Measurements from ENCODE around the gene TMEM150C. TPM values are rescaled to one million over a fixed set of nuclear protein-coding genes. Genes with fewer than 3 reads are reported as not detected.

TMEM150C gene
- total and polyA plus RNA-seq, 2 of the 4 experiments (the other 2 are of a cell fraction), result 0.10 to 0.36 TPM

- no peak overlapping the region for H3K18ac ChIP-seq (ENCODE audit: low read depth, low read length)
- H2AFZ ChIP-seq (replicated peaks; ENCODE audit: low read length, poor library complexity), result no peak overlapping the region
- no peak overlapping the region for H2AK9ac ChIP-seq (replicated peaks; ENCODE audit: low read depth, low read length, poor library complexity)
- POLR2A ChIA-PET (ENCODE audit: unreplicated experiment), result no interaction called here
- H3K4ac ChIP-seq (ENCODE audit: low read depth, low read length), result no peak overlapping the region
- H2BK20ac ChIP-seq (ENCODE audit: low read depth, low read length), result no peak overlapping the region
- no peaks in the 10 kb centered on the region for H3K9me1 ChIP-seq (ENCODE audit: insufficient read depth, low read length)
- no peak overlapping the region for H3K27ac ChIP-seq (ENCODE audit: insufficient read depth, low read length)
- ATAC-seq (ENCODE audit: low read depth) (no peak), DNase-seq (no peak)
- H3K79me1 ChIP-seq (ENCODE audit: low read depth in 1 of 2, low read length in 2 of 2), result peaks cover 3 to 9% of the 10 kb centered on the region in 2 experiments; a peak in 2 of 4 replicates
- H3K9me3 ChIP-seq (ENCODE audit: control insufficient read depth, insufficient read depth, low read length), result no peaks in the 10 kb centered on the region
- no peak overlapping the region for H3K4me2 ChIP-seq (ENCODE audit: low read depth, low read length)
- H4K91ac ChIP-seq (ENCODE audit: insufficient read depth, low read depth, low read length), result no peak overlapping the region
- BruUV-seq (replicated peaks), result no TSS peak
- H4K5ac ChIP-seq (ENCODE audit: low read depth, low read length), result no peak overlapping the region
- H2AK5ac ChIP-seq (ENCODE audit: low read depth, low read length), result no peak overlapping the region
- no peak overlapping the region for H2BK15ac ChIP-seq (ENCODE audit: low read depth, low read length)
- H2BK5ac ChIP-seq (ENCODE audit: low read depth, low read length, poor library complexity, severe bottlenecking), result no peak overlapping the region
- intact Hi-C loops (cut with micrococcal nuclease) (no loop called here), in situ Hi-C loops (cut with MboI; ENCODE audit: low sequenced_read_pairs) (no loop called here), dilution Hi-C loops (cut with HindIII; ENCODE audit: low sequenced_read_pairs, unreplicated experiment) (no loop called here)
- H3K56ac ChIP-seq (ENCODE audit: extremely low read depth, insufficient read depth, low read length), result no peak overlapping the region
- WGBS, 2 experiments (ENCODE audit: extremely low coverage in 2 of 2, insufficient read length in 1 of 2), result 100% methylated on average over 4 of the region's 7 CpGs; no CpG with 5 or more reads in 1 of the 2 experiments
- H4K20me1 ChIP-seq (ENCODE audit: insufficient read depth, low read length), result no peaks in the 10 kb centered on the region
- H3K36me3 ChIP-seq (ENCODE audit: control insufficient read depth, insufficient read depth, low read length), result peaks cover 13% of the 10 kb centered on the region
- H4K8ac ChIP-seq (ENCODE audit: low read depth in 2 of 2, low read length in 2 of 2), result no peak overlapping the region
- no peak overlapping the region for H3K14ac ChIP-seq (replicated peaks; ENCODE audit: low read depth, low read length)
- H3K4me1 ChIP-seq (ENCODE audit: control insufficient read depth, insufficient read depth, low read length), result no peaks in the 10 kb centered on the region
- H3K23ac ChIP-seq (ENCODE audit: low read depth, low read length), result no peak overlapping the region
- no peak overlapping the region for H2BK120ac ChIP-seq (ENCODE audit: low read depth, low read length)
- H3K27me3 ChIP-seq (ENCODE audit: control insufficient read depth, insufficient read depth, low read length), result no peaks in the 10 kb centered on the region
- TF ChIP-seq FOS (IDR thresholded peaks at IDR 0.05; ENCODE audit: low read depth, low read length) (no peak), BHLHE40 (IDR thresholded peaks at IDR 0.05; ENCODE audit: low read depth, low read length) (no peak), RAD21 (IDR thresholded peaks at IDR 0.05; ENCODE audit: low read length) (no peak), RFX5 (IDR thresholded peaks at IDR 0.05; ENCODE audit: low read depth, low read length) (no peak), CHD1 (IDR thresholded peaks at IDR 0.05; ENCODE audit: low read depth, low read length) (no peak), RCOR1 (IDR thresholded peaks at IDR 0.05; ENCODE audit: insufficient replicate concordance, low read length) (no peak), NFE2L2 (IDR thresholded peaks at IDR 0.05; ENCODE audit: low read depth, low read length) (no peak), MAZ (IDR thresholded peaks at IDR 0.05; ENCODE audit: borderline replicate concordance, low read depth, low read length) (no peak), SMC3 (IDR thresholded peaks at IDR 0.05; ENCODE audit: low read depth, low read length) (no peak)
- no peak overlapping the region for H3K4me3 ChIP-seq (ENCODE audit: insufficient read depth, low read depth, low read length)
- no peak overlapping the region for H3K9ac ChIP-seq (ENCODE audit: low read depth, low read length)
- CTCF ChIA-PET, result no interaction called here
Observed at GRCh38 chr4:82457266-82457665, 104.5 kb downstream of the TMEM150C start.
